ENCODE results near the gene RPL13A.

DNA sequence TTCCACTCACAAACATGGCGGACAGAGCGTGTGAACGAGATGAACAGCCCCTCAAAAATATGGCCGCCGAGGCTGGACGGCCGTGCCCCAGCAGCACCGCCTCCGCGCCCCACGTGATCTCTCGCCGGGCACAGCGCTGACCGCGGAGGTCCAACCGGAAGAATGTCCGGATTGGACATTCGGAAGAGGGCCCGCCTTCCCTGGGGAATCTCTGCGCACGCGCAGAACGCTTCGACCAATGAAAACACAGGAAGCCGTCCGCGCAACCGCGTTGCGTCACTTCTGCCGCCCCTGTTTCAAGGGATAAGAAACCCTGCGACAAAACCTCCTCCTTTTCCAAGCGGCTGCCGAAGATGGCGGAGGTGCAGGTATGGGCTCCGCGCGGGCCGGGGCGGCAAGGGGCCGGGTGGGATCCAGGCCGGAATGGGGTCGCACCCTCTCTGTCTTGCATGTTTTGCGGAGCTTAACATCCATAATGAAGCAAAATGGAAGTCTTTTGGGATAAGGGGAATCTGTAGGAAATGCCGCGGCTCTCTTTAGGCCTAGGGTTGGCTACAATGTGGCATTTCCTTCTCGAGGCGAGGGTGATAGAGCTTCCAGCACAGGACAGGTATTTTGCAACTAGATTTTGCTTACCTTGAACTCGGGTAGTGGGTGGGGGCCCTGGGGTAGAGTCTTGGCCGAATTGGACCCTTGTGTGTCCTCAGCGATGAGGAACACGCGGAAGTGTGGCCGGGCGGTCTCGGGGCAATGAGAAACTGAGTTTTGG, at the start of gene RPL13A:
- TF ChIP-seq, protein P1, sequence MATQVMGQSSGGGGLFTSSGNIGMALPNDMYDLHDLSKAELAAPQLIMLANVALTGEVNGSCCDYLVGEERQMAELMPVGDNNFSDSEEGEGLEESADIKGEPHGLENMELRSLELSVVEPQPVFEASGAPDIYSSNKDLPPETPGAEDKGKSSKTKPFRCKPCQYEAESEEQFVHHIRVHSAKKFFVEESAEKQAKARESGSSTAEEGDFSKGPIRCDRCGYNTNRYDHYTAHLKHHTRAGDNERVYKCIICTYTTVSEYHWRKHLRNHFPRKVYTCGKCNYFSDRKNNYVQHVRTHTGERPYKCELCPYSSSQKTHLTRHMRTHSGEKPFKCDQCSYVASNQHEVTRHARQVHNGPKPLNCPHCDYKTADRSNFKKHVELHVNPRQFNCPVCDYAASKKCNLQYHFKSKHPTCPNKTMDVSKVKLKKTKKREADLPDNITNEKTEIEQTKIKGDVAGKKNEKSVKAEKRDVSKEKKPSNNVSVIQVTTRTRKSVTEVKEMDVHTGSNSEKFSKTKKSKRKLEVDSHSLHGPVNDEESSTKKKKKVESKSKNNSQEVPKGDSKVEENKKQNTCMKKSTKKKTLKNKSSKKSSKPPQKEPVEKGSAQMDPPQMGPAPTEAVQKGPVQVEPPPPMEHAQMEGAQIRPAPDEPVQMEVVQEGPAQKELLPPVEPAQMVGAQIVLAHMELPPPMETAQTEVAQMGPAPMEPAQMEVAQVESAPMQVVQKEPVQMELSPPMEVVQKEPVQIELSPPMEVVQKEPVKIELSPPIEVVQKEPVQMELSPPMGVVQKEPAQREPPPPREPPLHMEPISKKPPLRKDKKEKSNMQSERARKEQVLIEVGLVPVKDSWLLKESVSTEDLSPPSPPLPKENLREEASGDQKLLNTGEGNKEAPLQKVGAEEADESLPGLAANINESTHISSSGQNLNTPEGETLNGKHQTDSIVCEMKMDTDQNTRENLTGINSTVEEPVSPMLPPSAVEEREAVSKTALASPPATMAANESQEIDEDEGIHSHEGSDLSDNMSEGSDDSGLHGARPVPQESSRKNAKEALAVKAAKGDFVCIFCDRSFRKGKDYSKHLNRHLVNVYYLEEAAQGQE (IDR thresholded peaks at IDR 0.05; ENCODE audit: insufficient read depth in 1 of 2, low read depth in 2 of 2, low read length in 1 of 2) = no peak
- TF ChIP-seq, protein P2, sequence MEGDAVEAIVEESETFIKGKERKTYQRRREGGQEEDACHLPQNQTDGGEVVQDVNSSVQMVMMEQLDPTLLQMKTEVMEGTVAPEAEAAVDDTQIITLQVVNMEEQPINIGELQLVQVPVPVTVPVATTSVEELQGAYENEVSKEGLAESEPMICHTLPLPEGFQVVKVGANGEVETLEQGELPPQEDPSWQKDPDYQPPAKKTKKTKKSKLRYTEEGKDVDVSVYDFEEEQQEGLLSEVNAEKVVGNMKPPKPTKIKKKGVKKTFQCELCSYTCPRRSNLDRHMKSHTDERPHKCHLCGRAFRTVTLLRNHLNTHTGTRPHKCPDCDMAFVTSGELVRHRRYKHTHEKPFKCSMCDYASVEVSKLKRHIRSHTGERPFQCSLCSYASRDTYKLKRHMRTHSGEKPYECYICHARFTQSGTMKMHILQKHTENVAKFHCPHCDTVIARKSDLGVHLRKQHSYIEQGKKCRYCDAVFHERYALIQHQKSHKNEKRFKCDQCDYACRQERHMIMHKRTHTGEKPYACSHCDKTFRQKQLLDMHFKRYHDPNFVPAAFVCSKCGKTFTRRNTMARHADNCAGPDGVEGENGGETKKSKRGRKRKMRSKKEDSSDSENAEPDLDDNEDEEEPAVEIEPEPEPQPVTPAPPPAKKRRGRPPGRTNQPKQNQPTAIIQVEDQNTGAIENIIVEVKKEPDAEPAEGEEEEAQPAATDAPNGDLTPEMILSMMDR (IDR thresholded peaks at IDR 0.05) = no peak
